Transverse colon (tissue), 4 donors: Measurements from ENCODE around the gene ST8SIA1. TPM values are rescaled to one million over a fixed set of nuclear protein-coding genes. Genes with fewer than 3 reads are reported as not detected.

Source experiments
- DNase-seq: peaks from one replicate; pipeline ENCODE4 v3.0.0-alpha.2; 2019
- H3K27ac ChIP-seq, 4 donors: fragments of 200-600 bp; sonication (generic); 2 replicates each; pipeline ENCODE4 v1.5.1; 2016 to 2018; ENCODE audit warnings: inconsistent platforms in 4 of 4
- H3K27me3 ChIP-seq: fragments of 200-600 bp; sonication (generic); 2 replicates; pipeline ENCODE4 v1.5.1; 2017; ENCODE audit warnings: inconsistent platforms
- H3K36me3 ChIP-seq, 4 donors: fragments of 200-600 bp; sonication (generic); 2 replicates each; pipeline ENCODE4 v1.5.1; 2017 to 2019; ENCODE audit warnings: inconsistent platforms in 4 of 4
- H3K4me1 ChIP-seq, 4 donors: fragments of 200-600 bp; sonication (generic); 2 replicates each; pipeline ENCODE4 v1.5.1; 2017 to 2020; ENCODE audit warnings: inconsistent platforms in 4 of 4
- H3K4me3 ChIP-seq, 4 donors: fragments of 200-600 bp; sonication (generic); 1 replicate in 1 of 4; 2 replicates in 3 of 4; pipeline versions ENCODE4 v1.5.1 to v1.6.1; 2017 to 2019; ENCODE audit warnings: inconsistent platforms in 4 of 4
- H3K9me3 ChIP-seq, 2 donors: fragments of 200-600 bp; sonication (generic); 2 replicates each; pipeline ENCODE4 v1.5.1; 2017 to 2019; ENCODE audit warnings: inconsistent platforms in 2 of 2
- EP300 ChIP-seq: sonication (generic); formaldehyde crosslinking; IDR thresholded peaks from one replicate; pipeline ENCODE4 v1.6.1; 2017; ENCODE audit warnings: antibody characterized with exemption, low read depth
- POLR2A ChIP-seq: fragments of 450-650 bp; IDR thresholded peaks from one replicate; pipeline ENCODE4 v1.6.1; 2016; ENCODE audit warnings: antibody characterized with exemption, mild to moderate bottlenecking, moderate library complexity
- POLR2AphosphoS5 ChIP-seq, 3 donors: sonication (generic); formaldehyde crosslinking; IDR thresholded peaks; one replicate each; pipeline ENCODE4 v1.6.1; 2016; ENCODE audit warnings: antibody characterized with exemption in 3 of 3
- WGBS, 2 donors: methylation state at CpG; one replicate each; pipeline ENCODE4 v1.1.5; 2018; ENCODE audit warnings: low coverage in 1 of 2; 5-methylcytosine and 5-hydroxymethylcytosine counted together
- in situ Hi-C, 4 donors: fragments of 200-750 bp; cut with MboI; loops; one replicate each; pipeline versions ENCODE4 v1.15.0 to v1.15.1; 2017; ENCODE audit warnings: low sequenced_read_pairs in 3 of 4, low pct_ligation_motif_present in 1 of 4, low pct_unique_long_range_greater_than_20kb in 1 of 4
- intact Hi-C: fragments of 100-400 bp; cut with DNase I; formaldehyde crosslinking; loops from one replicate; pipeline ENCODE4 v1.15.1; 2023; ENCODE audit warnings: low total_unique reads
- total RNA-seq, 4 donors: library from RNA; depleted of rRNA; stranded (reverse); fragments of >200 nt; gene quantifications; one replicate each; pipeline ENCODE4 v1.1.0, GENCODE V29; 2016
- TF ChIP-seq, protein P1 (sequence below), 5 experiments: fragments of 200-600 bp in 3 of 5; fragments of 450-650 bp in 2 of 5; sonication (generic) in 3 of 5; IDR thresholded peaks; 1 replicate in 2 of 5; 2 replicates in 3 of 5; pipeline ENCODE4 v1.5.1; 2016 to 2017; ENCODE audit warnings: antibody characterized with exemption in 5 of 5, inconsistent platforms in 3 of 5, mild to moderate bottlenecking in 2 of 5, moderate library complexity in 1 of 5

Gene ST8SIA1
- total RNA-seq, 4 donors from 2014 or later, result 1.4 to 4.5 (median 3.9) TPM

DNA sequence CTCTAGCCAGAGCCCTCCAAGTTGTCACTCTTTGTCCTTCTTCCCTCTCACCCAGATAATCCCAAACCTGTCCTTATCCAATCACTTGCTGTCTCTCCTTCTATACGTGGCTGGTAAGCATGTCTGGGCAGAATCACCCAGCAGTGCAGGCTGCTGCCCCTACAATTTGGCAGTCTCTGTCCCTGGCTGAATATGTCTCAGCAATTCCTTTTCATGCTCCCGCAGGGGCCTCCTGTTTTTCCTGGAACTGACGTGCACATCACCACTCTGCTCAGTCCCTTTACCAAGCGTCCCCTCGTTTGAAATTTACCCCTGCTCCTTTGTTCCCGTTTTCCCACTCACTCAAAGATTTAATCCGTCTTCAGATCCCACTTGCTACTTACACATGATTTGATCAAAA lies 80.0 kb downstream of the ST8SIA1 start:
- no peaks in the 10 kb centered on the region for H3K9me3 ChIP-seq
- H3K36me3 ChIP-seq, result no peaks in the 10 kb centered on the region
- H3K27me3 ChIP-seq, result no peaks in the 10 kb centered on the region
- TF ChIP-seq POLR2A (no peak), POLR2AphosphoS5 (IDR thresholded peaks at IDR 0.05) (no peak), EP300 (no peak)
- TF ChIP-seq, protein P1, sequence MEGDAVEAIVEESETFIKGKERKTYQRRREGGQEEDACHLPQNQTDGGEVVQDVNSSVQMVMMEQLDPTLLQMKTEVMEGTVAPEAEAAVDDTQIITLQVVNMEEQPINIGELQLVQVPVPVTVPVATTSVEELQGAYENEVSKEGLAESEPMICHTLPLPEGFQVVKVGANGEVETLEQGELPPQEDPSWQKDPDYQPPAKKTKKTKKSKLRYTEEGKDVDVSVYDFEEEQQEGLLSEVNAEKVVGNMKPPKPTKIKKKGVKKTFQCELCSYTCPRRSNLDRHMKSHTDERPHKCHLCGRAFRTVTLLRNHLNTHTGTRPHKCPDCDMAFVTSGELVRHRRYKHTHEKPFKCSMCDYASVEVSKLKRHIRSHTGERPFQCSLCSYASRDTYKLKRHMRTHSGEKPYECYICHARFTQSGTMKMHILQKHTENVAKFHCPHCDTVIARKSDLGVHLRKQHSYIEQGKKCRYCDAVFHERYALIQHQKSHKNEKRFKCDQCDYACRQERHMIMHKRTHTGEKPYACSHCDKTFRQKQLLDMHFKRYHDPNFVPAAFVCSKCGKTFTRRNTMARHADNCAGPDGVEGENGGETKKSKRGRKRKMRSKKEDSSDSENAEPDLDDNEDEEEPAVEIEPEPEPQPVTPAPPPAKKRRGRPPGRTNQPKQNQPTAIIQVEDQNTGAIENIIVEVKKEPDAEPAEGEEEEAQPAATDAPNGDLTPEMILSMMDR (IDR thresholded peaks at IDR 0.05), result no peak
- DNase-seq, result no peak
- peaks cover 0 to 11% (median 6%) of the 10 kb centered on the region in 4 donors for H3K4me1 ChIP-seq
- 72 to 75% methylated on average over 7 of the region's 7 CpGs for WGBS, 2 donors
- no peak overlapping the region for H3K27ac ChIP-seq
- in situ Hi-C loops (no loop called here), intact Hi-C loops (no loop called here)
- H3K4me3 ChIP-seq, result no peak overlapping the region

DNA sequence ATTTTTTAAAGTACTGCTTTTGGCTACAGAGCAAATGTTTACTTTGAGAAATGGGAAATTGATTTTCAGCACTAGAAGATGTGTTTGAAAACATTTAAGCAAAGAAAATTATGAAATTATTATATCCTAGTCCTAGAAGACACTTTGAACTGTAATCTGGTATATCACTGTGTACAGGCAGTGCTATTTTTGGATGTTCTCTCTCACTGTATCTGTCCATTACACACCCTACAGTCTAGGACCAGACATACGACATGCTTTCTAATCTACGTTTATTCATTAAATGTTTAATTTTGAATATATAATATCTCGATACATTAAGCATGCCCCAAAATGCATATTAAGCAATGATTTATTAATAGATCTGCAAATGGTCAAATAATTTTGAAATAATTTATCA lies 82.5 kb downstream of the ST8SIA1 start:
- H3K4me3 ChIP-seq, result no peak overlapping the region
- WGBS, 2 donors, result 85% methylated on average over 3 of the region's 3 CpGs

DNA sequence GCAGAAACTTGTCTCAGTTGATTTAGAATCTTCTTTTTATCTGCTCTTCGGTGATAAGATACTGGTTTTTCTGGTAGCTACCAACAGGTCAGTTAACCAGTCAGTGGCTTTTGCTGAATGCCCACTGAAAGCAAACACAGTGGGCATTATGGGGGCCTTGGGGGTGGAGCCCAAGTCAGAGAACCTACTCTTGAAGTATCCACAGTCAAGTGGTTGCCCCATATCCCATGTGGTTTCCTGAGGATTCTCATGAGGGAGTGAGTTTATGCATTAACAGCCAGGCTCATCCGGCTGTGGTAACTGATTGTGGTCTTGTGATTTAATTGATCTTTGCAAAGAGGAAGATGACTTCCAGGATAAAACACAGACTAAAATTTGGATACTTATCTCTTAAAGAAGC lies 83.7 kb downstream of the ST8SIA1 start:
- Histone ChIP-seq H3K27me3 (no peaks in the 10 kb centered on the region), H3K4me1 (peaks cover 0 to 7% (median 3%) of the 10 kb centered on the region in 4 donors), H3K27ac (no peak overlapping the region), H3K4me3 (no peak overlapping the region), H3K36me3 (no peaks in the 10 kb centered on the region), H3K9me3 (no peaks in the 10 kb centered on the region)
- TF ChIP-seq POLR2AphosphoS5 (IDR thresholded peaks at IDR 0.05) (no peak), EP300 (no peak), POLR2A (no peak)
- TF ChIP-seq, protein P1 (IDR thresholded peaks at IDR 0.05), result no peak
- in situ Hi-C loops, result no loop called here
- no peak for DNase-seq
- intact Hi-C loops, result no loop called here
- 50 to 53% methylated on average over 2 of the region's 2 CpGs for WGBS, 2 donors

More for the DNA sequence above, 82.5 kb downstream of the ST8SIA1 start:
- no peak for DNase-seq
- intact Hi-C loops (no loop called here), in situ Hi-C loops (no loop called here)
- no peak overlapping the region for H3K27ac ChIP-seq
- H3K27me3 ChIP-seq, result no peaks in the 10 kb centered on the region
- peaks cover 0 to 11% (median 6%) of the 10 kb centered on the region in 4 donors for H3K4me1 ChIP-seq
- no peaks in the 10 kb centered on the region for H3K9me3 ChIP-seq
- no peaks in the 10 kb centered on the region for H3K36me3 ChIP-seq
- no peak for TF ChIP-seq POLR2AphosphoS5 (IDR thresholded peaks at IDR 0.05)
- TF ChIP-seq POLR2A, result no peak
- no peak for TF ChIP-seq EP300
- TF ChIP-seq, protein P1 (IDR thresholded peaks at IDR 0.05), result no peak

DNA sequence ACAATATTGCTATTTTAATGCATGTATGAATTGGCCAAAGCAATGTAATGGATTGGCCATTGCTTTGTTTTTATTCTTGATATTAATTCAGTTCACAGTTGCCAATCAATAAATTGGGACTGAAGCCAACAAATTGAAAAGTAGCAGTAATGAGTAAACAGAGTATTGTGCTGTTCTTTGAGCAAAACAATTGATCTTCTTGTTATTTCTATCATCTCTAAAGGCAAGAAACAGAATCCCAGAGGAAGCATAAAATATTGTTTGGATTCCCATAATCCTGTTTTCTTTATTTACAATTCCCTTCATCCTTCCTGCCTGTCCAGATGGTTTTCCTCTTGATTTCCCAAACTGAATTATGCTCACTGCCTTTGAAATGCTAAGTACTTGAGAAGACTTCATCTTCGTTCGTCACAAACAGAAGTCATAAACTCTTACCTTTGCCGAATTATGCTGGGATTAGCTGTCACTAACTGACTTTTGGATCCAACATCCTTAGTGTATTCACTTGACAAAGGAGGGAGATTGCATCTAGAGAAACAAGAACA lies 85.9 kb downstream of the ST8SIA1 start:
- WGBS, 2 donors, result 72 to 100% methylated on average over 3 of the region's 3 CpGs
- in situ Hi-C loops (no loop called here), intact Hi-C loops (no loop called here)
- no peak for DNase-seq
- TF ChIP-seq, protein P1 (IDR thresholded peaks at IDR 0.05), result no peak
- TF ChIP-seq EP300 (no peak), POLR2A (no peak), POLR2AphosphoS5 (IDR thresholded peaks at IDR 0.05) (no peak)
- no peaks in the 10 kb centered on the region for H3K4me1 ChIP-seq
- H3K36me3 ChIP-seq, result no peaks in the 10 kb centered on the region
- H3K9me3 ChIP-seq, result no peaks in the 10 kb centered on the region
- H3K27me3 ChIP-seq, result no peaks in the 10 kb centered on the region
- no peak overlapping the region for H3K27ac ChIP-seq
- no peak overlapping the region for H3K4me3 ChIP-seq
